Ammon's horn (tissue), 1 donor: Measurements from ENCODE around the gene SUSD6.
"Not testable (repeated sequence)": the region's sequence is repeated elsewhere in the genome, so short reads cannot be mapped to it uniquely, and the experiment has no call there.

Experiments
- DNase-seq: peaks from one replicate; pipeline ENCODE4 v3.0.0-alpha.2; 2016; ENCODE audit warnings: low spot score

The SUSD6 gene

GRCh38 chr14:69696204-69696527, 84.8 kb downstream of the SUSD6 start:
- DNase-seq, result no peak

GRCh38 chr14:69696633-69697557, 85.5 kb downstream of the SUSD6 start:
- no peak for DNase-seq

- DNase-seq, result no peak
These were observed 87.2 kb downstream of the SUSD6 start for GRCh38 chr14:69698572-69698971.

GRCh38 chr14:69699243-69699642, 87.8 kb downstream of the SUSD6 start:
- not testable (repeated sequence) for DNase-seq

GRCh38 chr14:69699748-69700303, 88.4 kb downstream of the SUSD6 start:
- no peak for DNase-seq

GRCh38 chr14:69700575-69700974, 89.2 kb downstream of the SUSD6 start:
- no peak for DNase-seq

GRCh38 chr14:69701291-69701690, 89.9 kb downstream of the SUSD6 start:
- peak; percentile 60 for DNase-seq

GRCh38 chr14:69701857-69702256, 90.5 kb downstream of the SUSD6 start:
- DNase-seq, result no peak

- no peak for DNase-seq
These were observed 91.9 kb downstream of the SUSD6 start for GRCh38 chr14:69703047-69704039.

- DNase-seq, result no peak
These were observed 92.9 kb downstream of the SUSD6 start for GRCh38 chr14:69704319-69704718.

GRCh38 chr14:69705706-69706105, 94.3 kb downstream of the SUSD6 start:
- no peak for DNase-seq

GRCh38 chr14:69708049-69708448, 96.7 kb downstream of the SUSD6 start:
- DNase-seq, result no peak

- DNase-seq, result peak; percentile 70
These were observed 97.5 kb downstream of the SUSD6 start for GRCh38 chr14:69708586-69709560.

GRCh38 chr14:69710378-69710777, 99.0 kb downstream of the SUSD6 start:
- DNase-seq, result no peak

- DNase-seq, result no peak
These were observed 99.7 kb downstream of the SUSD6 start for GRCh38 chr14:69711065-69711464.

GRCh38 chr14:69711477-69711876, 100.1 kb downstream of the SUSD6 start:
- no peak for DNase-seq

- peak; percentile 67 for DNase-seq
These were observed 100.6 kb downstream of the SUSD6 start for GRCh38 chr14:69711881-69712560.

GRCh38 chr14:69712599-69713088, 101.2 kb downstream of the SUSD6 start:
- no peak for DNase-seq

GRCh38 chr14:69713209-69713781, 101.9 kb downstream of the SUSD6 start:
- no peak for DNase-seq
